Omental fat pad (tissue), 4 donors: ENCODE results near the gene SPRED2. TPM values are rescaled to one million over a fixed set of nuclear protein-coding genes. Genes with fewer than 3 reads are reported as not detected.

ENCODE experiments used
- ATAC-seq: fragments of 150-250 bp; one replicate; pipeline ENCODE4 v1.9.1; 2016; ENCODE audit warnings: mild to moderate bottlenecking, moderate library complexity; ENCODE audit not compliant: low FRiP score
- DNase-seq: peaks from one replicate; pipeline ENCODE4 v3.0.0-alpha.2; 2019; ENCODE audit warnings: low spot score
- CTCF ChIP-seq, 3 donors: fragments of 450-650 bp; IDR thresholded peaks; one replicate each; pipeline ENCODE4 v1.5.1; 2016 to 2017; ENCODE audit warnings: antibody characterized with exemption in 3 of 3, mild to moderate bottlenecking in 3 of 3, moderate library complexity in 2 of 3
- total RNA-seq, 4 donors: library from RNA; depleted of rRNA; stranded (reverse); fragments of >200 nt; gene quantifications; one replicate each; pipeline ENCODE4 v1.1.0, GENCODE V29; 2016

Gene SPRED2
- total RNA-seq, 4 donors from 2014 or later: 22.9 to 45.4 (median 26.6) TPM

- TF ChIP-seq CTCF (IDR thresholded peaks at IDR 0.05): no peak
- no peak for DNase-seq
Observed at GRCh38 chr2:65369980-65370379, 62.4 kb downstream of the SPRED2 start.

DNA sequence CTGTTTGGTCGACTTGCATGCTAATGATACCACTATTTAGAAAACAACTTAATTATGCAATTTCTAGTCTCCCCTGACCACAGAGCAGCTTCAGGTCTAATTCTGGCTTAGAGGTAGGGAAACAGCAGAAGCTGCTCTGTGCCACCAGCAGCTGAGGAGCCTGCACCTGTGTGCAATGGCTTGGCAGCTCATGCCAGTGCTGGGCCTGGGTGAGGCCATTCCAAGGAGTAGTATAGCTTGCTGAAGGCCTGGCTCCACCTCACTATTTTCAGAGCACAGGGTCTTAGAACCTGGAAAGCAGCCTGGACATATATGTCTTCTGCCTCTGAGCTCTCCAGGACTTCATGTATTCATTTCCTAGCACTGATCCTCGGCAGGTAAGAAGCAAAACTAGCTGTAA, 62.8 kb downstream of the SPRED2 start:
- no peak for TF ChIP-seq CTCF (IDR thresholded peaks at IDR 0.05)
- DNase-seq (no peak), ATAC-seq (no peak)

More at GRCh38 chr2:65369980-65370379, 62.4 kb downstream of the SPRED2 start:
- no peak for ATAC-seq

GRCh38 chr2:65368468-65368867, 63.9 kb downstream of the SPRED2 start:
- no peak for DNase-seq
- no peak for ATAC-seq
- TF ChIP-seq CTCF (IDR thresholded peaks at IDR 0.05): no peak

DNA sequence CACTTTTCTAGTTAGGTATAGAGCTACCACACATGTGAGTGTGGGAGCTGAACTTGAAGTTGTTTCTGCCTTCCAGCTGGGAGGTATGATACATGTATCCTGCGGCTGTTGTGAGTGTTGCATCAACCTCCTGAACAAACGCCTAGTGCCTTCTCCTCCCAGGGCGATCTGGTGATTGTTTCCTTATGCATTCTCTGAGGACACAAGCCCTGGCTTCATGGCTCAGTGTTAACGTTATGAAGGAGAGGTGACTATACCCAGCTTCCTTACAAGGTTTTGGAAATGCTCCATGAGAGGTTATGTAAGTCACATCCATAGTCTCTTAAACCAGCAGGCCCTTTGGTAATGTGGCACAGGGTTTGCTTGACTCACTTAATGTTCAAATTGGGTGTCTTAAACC, 64.9 kb downstream of the SPRED2 start:
- ATAC-seq: peak; percentile 67
- TF ChIP-seq CTCF (IDR thresholded peaks at IDR 0.05): no peak
- DNase-seq: no peak

DNA sequence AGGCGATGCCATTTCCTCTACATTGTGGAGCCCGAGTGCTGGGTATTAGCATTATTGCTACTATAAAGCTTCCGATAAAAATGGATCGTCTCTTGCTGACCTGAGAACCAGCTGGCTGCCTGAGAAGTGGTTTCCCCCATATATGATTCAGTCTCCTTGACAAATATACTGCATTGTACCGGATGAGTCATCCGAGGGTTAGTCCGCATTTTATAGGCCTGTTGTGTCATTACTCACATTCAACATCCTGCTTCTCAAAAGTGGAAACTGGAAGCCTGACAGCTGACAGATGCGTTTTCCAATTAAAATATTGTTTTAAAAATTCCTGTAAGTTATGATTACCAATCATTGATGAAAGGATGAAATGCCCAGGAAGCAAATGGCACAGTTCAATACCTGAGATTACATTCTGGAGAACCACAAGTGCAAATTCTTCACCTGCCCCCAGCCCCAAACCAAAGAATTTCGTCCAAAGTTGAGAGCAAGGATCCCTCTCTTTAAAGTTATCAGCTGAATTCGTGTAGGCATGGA, 65.7 kb downstream of the SPRED2 start:
- TF ChIP-seq CTCF (IDR thresholded peaks at IDR 0.05): no peak
- DNase-seq (no peak), ATAC-seq (peak; percentile 48)

- DNase-seq: no peak
- no peak for ATAC-seq
- no peak for TF ChIP-seq CTCF (IDR thresholded peaks at IDR 0.05)
Observed at GRCh38 chr2:65364986-65365733, 67.2 kb downstream of the SPRED2 start.
